Measurements from ENCODE around the gene ACTRT2. TPM values are rescaled to one million over a fixed set of nuclear protein-coding genes. Genes with fewer than 3 reads are reported as not detected.

Gene ACTRT2
- total RNA-seq, 1 donor, result not detected

GRCh38 chr1:2984399-2985061, 36.7 kb upstream of the ACTRT2 start:
- DNase-seq (ENCODE audit: low read depth), result no peak
- no peak overlapping the region for H3K4me3 ChIP-seq (ENCODE audit: low read depth, low read length)
- TF ChIP-seq, protein P1, sequence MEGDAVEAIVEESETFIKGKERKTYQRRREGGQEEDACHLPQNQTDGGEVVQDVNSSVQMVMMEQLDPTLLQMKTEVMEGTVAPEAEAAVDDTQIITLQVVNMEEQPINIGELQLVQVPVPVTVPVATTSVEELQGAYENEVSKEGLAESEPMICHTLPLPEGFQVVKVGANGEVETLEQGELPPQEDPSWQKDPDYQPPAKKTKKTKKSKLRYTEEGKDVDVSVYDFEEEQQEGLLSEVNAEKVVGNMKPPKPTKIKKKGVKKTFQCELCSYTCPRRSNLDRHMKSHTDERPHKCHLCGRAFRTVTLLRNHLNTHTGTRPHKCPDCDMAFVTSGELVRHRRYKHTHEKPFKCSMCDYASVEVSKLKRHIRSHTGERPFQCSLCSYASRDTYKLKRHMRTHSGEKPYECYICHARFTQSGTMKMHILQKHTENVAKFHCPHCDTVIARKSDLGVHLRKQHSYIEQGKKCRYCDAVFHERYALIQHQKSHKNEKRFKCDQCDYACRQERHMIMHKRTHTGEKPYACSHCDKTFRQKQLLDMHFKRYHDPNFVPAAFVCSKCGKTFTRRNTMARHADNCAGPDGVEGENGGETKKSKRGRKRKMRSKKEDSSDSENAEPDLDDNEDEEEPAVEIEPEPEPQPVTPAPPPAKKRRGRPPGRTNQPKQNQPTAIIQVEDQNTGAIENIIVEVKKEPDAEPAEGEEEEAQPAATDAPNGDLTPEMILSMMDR (IDR thresholded peaks at IDR 0.05; ENCODE audit: insufficient read depth, low read length), result no peak

- TF ChIP-seq, protein P1 (IDR thresholded peaks at IDR 0.05; ENCODE audit: insufficient read depth, low read length), result no peak
- DNase-seq (ENCODE audit: low read depth), result no peak
- H3K4me3 ChIP-seq (ENCODE audit: low read depth, low read length), result no peak overlapping the region
Observed at GRCh38 chr1:2985067-2985561, 36.2 kb upstream of the ACTRT2 start.

DNA sequence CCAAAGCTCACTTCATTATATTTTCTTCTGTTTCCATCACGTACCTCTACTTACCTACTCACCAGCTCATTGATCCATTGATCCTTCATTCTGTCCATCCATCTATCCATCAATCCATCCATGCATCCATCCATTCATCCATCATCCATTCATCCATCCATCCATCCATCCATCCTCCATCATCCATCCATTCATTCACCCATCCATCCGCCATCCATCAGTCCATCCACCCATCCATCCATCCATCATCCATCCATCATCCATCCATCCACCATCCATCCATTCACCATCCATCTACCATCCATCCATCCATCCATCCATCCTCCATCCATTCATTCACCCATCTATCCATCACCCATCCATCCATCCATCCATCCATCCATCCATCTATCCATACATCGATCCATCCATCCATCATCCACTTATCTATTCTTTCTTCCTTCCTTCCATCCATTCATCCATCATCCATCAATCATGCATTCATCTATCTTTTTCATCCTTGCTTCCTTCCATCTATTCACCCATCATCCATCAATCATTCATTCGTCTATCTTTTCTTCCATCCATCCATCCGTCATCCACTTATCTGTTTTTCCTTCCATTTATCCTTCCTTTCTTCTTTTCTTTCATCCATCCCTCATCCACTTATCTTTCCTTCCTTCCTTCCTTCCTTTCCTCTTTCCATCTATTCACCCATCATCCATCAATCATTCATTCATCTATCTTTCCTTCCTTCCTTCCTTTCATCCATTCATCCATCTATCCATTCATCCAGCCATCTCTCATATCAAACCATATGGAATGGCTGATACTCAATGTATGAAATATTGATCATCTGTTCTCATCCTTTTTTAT, 35.3 kb upstream of the ACTRT2 start:
- no peak overlapping the region for H3K4me3 ChIP-seq (ENCODE audit: low read depth, low read length)
- DNase-seq (ENCODE audit: low read depth), result no peak
- TF ChIP-seq, protein P1 (IDR thresholded peaks at IDR 0.05; ENCODE audit: insufficient read depth, low read length), result no peak

DNA sequence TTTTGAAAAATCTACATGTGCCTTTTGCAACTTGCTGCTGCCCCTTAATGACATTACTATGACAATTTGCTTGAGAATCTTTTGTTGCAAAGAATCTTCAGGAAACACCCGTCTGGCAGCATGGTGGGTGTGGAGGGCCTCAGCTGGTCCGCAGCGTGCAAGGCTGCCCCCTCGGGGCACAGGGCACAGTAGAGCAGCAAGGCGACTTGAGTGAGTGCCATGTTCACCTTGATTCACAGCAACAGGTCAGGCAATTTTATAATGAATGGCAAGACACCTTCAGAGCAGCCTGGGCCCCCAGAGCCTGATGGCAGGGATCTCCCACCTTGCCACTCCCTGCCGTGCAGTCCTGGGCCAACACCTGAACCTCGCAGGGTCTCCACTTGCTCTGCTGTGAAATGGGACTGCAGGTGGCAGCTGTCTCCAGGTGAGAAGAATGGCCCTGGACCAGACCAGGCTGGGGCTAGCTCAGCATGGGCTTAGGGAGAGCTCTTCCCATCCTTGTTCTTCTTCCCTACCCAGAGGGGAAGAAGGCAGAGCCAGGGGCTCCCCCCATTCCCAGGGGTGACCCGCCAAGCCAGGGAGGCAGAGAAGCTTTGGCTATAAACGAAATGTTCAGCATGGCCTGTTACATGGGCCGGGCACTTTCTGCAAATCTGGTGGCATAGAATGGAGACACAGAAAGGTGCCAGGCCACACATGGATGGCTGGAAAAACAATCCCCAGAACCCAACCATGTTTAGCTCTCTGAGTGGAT, 34.5 kb upstream of the ACTRT2 start:
- no peak for DNase-seq (ENCODE audit: low read depth)
- TF ChIP-seq, protein P1 (IDR thresholded peaks at IDR 0.05; ENCODE audit: insufficient read depth, low read length), result no peak
- H3K4me3 ChIP-seq (ENCODE audit: low read depth, low read length), result no peak overlapping the region

DNA sequence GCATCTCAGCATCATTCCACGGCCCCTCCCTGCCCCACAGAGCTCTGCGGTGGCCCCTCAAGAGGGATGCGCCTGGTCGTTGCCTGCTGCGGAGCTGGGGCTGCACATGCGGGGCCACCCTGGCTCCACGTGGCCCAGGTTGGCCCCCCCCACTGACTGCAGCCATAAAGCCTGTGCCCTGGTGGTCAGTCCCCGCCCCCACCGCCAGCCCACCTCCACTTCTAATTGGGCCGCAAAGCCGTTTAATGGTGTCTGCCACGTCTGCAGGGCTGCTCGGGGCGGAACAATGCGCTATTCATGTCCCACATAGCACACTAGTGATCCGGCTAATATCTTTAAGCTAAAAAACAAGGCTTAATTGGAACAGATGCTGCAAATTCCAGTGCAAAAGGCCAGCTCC, 33.5 kb upstream of the ACTRT2 start:
- no peak overlapping the region for H3K4me3 ChIP-seq (ENCODE audit: low read depth, low read length)
- TF ChIP-seq, protein P1 (IDR thresholded peaks at IDR 0.05; ENCODE audit: insufficient read depth, low read length), result no peak
- DNase-seq (ENCODE audit: low read depth), result no peak

DNA sequence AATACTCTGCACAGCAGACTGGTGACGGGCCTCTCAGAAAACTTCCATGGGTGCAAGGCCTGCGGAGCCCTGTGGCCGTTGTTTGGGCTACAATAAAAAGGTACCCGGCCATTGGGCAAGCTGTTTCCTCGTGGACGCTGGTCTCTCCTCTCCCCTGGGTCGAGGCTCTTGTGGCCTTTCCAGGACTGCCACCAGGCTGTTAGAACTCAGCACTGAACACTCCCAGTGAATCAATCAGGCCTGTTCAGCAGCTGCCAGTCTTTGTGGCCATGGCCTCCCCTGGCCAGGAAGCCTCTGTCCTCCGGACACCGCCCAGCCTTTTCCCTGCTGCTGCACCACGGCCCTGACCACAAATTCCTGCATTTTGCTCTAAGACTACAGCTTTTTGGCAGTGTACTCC, 33.0 kb upstream of the ACTRT2 start:
- DNase-seq (ENCODE audit: low read depth), result no peak
- TF ChIP-seq, protein P1 (IDR thresholded peaks at IDR 0.05; ENCODE audit: insufficient read depth, low read length), result no peak
- H3K4me3 ChIP-seq (ENCODE audit: low read depth, low read length), result no peak overlapping the region

All from fibroblast of the aortic adventitia (primary cell).